ENCODE results near the gene GAREM1. TPM values are rescaled to one million over a fixed set of nuclear protein-coding genes. Genes with fewer than 3 reads are reported as not detected.

Gene GAREM1
- total RNA-seq, 1 experiment from 2014 or later: 11.1 TPM

DNA sequence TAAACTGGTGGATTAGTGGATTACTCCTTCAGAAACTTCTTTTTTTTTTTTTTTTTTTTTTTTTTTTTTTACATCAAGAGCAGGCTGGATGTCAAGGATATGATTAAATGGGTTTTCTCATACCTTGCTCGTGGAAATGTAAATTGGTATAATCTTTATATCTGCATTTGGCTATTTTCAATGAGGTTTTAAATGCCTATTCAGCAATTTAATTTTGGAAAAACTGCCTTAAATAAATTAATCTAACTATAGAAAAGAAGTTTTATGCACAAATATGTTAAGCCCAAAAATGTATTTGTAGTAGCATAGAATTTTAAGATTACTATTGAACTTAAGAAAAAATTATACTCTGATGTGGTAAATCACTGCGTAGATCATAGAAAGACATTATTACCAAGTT lies 11.4 kb upstream of the GAREM1 start:
- Histone ChIP-seq H4K20me1 (ENCODE audit: insufficient read depth) (no peaks in the 10 kb centered on the region), H3K4me2 (ENCODE audit: low read length) (no peak overlapping the region), H3K9me3 (ENCODE audit: control insufficient read depth in 1 of 2, insufficient read depth in 1 of 2, low read depth in 1 of 2, low read length in 2 of 2) (no peaks in the 10 kb centered on the region), H3K9me2 (ENCODE audit: insufficient read depth) (no peaks in the 10 kb centered on the region), H3K9ac (ENCODE audit: low read length) (no peak overlapping the region), H3K4me3 (replicated peaks in 1 of 2; ENCODE audit: low read depth in 1 of 2, low read length in 2 of 2) (no peak overlapping the region), H2AFZ (ENCODE audit: low read depth, low read length, poor library complexity, severe bottlenecking) (no peak overlapping the region), H3K36me3 (ENCODE audit: control insufficient read depth in 1 of 2, insufficient read depth in 2 of 2, low read length in 2 of 2) (no peaks in the 10 kb centered on the region), H3K27ac (ENCODE audit: low read depth, low read length) (no peak overlapping the region), H3K79me2 (ENCODE audit: insufficient read depth, low read length) (no peaks in the 10 kb centered on the region), H3K4me1 (ENCODE audit: control insufficient read depth in 1 of 2, insufficient read depth in 2 of 2, low read length in 2 of 2) (no peaks in the 10 kb centered on the region), H3K27me3 (ENCODE audit: insufficient read depth, low read length) (no peaks in the 10 kb centered on the region)
- CTCF ChIA-PET: no interaction called here
- POLR2A ChIA-PET: no interaction called here
- RAD21 ChIA-PET (ENCODE audit: low non-redundant PET in 1 of 2, low total read pairs in 2 of 2, uncharacterized antibody in 2 of 2, unreplicated experiment in 2 of 2): no interaction called here
- BruUV-seq (replicated peaks): no TSS peak
- DNase-seq (ENCODE audit: low read depth, low spot score) (no peak), ATAC-seq (no peak)
- intact Hi-C loops (cut with micrococcal nuclease): no loop called here
- TF ChIP-seq, protein P1, sequence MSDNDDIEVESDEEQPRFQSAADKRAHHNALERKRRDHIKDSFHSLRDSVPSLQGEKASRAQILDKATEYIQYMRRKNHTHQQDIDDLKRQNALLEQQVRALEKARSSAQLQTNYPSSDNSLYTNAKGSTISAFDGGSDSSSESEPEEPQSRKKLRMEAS (IDR thresholded peaks at IDR 0.05): no peak
- no peak for TF ChIP-seq ZNF274 (IDR thresholded peaks at IDR 0.05; ENCODE audit: low read depth, low read length)
- no peak for TF ChIP-seq POLR2A (IDR thresholded peaks at IDR 0.05; ENCODE audit: borderline replicate concordance, extremely low read depth, insufficient read depth, insufficient read length)
- TF ChIP-seq SRF (IDR thresholded peaks at IDR 0.05; ENCODE audit: low read depth): no peak
- TF ChIP-seq SIN3A (IDR thresholded peaks at IDR 0.05; ENCODE audit: low read depth): no peak
- TF ChIP-seq EZH2 (IDR thresholded peaks at IDR 0.05): no peak
- TF ChIP-seq CTCF (IDR thresholded peaks at IDR 0.05 in 2 of 3, conservative IDR thresholded peaks at IDR 0.05 in 1 of 3; ENCODE audit: borderline replicate concordance in 1 of 3, insufficient read depth in 1 of 3, low read depth in 2 of 3, low read length in 2 of 3): no peak
- no peak for TF ChIP-seq ELF1 (IDR thresholded peaks at IDR 0.05; ENCODE audit: borderline replicate concordance, low read depth)
- TF ChIP-seq REST (IDR thresholded peaks at IDR 0.05; ENCODE audit: low read depth): no peak
- TF ChIP-seq POLR2AphosphoS5 (IDR thresholded peaks at IDR 0.05; ENCODE audit: low read depth, low read length): no peak
- no peak for TF ChIP-seq ZFX (IDR thresholded peaks at IDR 0.05)

Measured in HCT116 (cell line).